ENCODE results near the gene LRRC8E. TPM values are rescaled to one million over a fixed set of nuclear protein-coding genes. Genes with fewer than 3 reads are reported as not detected.
A peak's percentile ranks its signal among the peaks of the same experiment; 100 is the strongest.

Gene LRRC8E
- polyA plus RNA-seq, 1 experiment = 4.1 TPM

DNA sequence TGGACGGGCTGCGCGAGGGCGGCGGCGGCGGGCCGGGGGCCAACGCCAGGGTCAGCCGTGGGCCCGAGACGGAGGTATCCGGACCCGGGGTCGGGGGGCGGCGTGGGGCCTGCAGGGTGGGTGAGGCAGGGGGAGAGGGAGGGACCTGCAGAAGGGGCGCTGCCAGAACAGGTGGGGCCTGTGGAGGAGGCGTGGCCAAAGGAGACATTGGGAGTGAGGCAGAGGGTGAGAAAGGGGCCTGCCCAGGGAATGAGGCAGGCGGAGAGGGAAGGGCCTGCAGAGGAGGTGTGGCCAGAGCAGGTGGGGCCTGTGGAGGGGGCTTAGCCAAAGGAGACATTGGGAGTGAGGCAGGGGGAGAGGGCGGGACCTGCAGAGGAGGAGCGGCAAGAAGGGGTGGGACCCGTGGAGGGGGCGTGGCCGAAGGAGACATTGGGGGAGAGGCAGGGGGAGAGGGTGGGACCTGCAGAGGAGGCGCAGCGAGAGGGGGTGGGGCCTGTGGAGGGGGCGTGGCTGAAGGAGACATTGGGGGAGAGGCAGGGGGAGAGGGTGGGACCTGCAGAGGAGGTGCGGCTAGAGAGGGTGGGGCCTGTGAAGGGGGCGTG lies 18.3 kb upstream of the LRRC8E start:
- DNase-seq (ENCODE audit: low read depth, low spot score) = no peak
- ChIA-PET POLR2A (interaction anchor here (0.8 to 1.3 kb wide), 2 partner anchors 34 to 51 kb away, joined by 4 read pairs; partner anchors contain the start of genes MAP2K7 and SNAPC2), CTCF (interaction anchor here (0.6 to 2.2 kb wide), 12 partner anchors 7 to 74 kb away, joined by 3 to 15 read pairs (median 8); partner anchors contain the start of genes LRRC8E, SNAPC2 and TIMM44)
- TF ChIP-seq CTCF (IDR thresholded peaks at IDR 0.05; ENCODE audit: low read depth, low read length) = no peak
- Histone ChIP-seq H3K27me3 (ENCODE audit: control insufficient read depth, insufficient read depth, low read length) (peaks cover 27% of the 10 kb centered on the region), H3K27ac (ENCODE audit: low read depth, low read length) (no peak overlapping the region), H3K4me3 (ENCODE audit: low read depth, low read length) (peak overlapping the region; percentile 44; the same call in 1 of the 2 replicates), H3K9me3 (ENCODE audit: control insufficient read depth, insufficient read depth, low read length) (peaks cover 4% of the 10 kb centered on the region; the same call in 1 of the 2 replicates)

GRCh38 chr19:7870571-7871436 lies 17.5 kb upstream of the LRRC8E start:
- POLR2A ChIA-PET = interaction anchor here (0.6 to 0.8 kb wide), 4 partner anchors 33 to 249 kb away, joined by 3 to 8 read pairs (median 5); partner anchors contain the start of gene MAP2K7
- no peak for TF ChIP-seq CTCF (IDR thresholded peaks at IDR 0.05; ENCODE audit: low read depth, low read length)

DNA sequence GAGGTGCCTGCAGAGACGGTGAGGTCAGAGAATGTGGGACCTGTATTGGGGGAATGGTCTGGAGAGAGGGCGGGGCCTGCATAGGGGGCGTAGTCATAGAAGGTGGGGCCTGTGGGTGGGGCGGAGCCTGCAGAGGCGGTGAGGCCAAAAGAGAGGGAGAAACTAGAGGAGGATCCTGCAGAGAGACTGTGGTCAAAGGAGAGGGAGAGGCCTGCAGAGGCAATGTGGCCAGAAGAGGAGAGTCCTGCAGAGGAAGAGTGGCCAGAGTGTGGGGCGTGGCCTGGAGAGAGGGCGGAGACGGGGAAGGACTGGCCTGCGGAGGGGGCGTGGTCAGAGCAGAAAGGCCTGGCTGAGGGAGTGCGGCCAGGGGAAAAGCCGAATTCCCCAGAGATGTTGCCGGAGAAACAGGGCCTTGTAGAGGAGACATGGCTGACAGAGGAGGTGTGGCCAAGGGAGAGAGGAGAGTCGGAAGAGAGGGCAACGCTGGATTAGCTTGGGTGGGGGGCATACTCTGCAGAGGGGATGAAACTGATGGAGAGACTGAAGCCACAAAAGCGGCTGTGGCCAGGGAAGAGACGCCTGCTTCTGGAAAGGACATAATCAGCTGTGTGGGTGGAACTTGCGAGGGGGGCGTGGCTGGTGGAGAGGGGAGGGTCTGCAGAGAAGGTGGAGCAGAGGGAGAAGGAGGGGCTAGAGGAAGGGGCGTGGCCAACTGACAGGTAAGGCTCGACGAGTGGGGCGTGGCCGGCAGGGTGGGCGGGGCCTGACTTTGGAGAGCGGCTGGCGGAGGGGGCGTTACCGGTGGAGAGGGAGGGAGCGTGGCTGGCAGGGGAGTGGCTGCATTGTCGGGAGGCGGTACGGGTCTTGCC lies 16.6 kb upstream of the LRRC8E start:
- no peak for TF ChIP-seq CTCF (IDR thresholded peaks at IDR 0.05; ENCODE audit: low read depth, low read length)
- peaks cover 32% of the 10 kb centered on the region for H3K27me3 ChIP-seq (ENCODE audit: control insufficient read depth, insufficient read depth, low read length)
- H3K9me3 ChIP-seq (ENCODE audit: control insufficient read depth, insufficient read depth, low read length) = peaks cover 4% of the 10 kb centered on the region; the same call in 1 of the 2 replicates
- H3K27ac ChIP-seq (ENCODE audit: low read depth, low read length) = peak overlapping the region; percentile 39
- DNase-seq (ENCODE audit: low read depth, low spot score) = peak; percentile 70
- ChIA-PET POLR2A (interaction anchor here (0.5 to 0.8 kb wide), 2 partner anchors 20 to 32 kb away, joined by 3 read pairs; partner anchors contain the start of gene MAP2K7), CTCF (interaction anchor here (0.6 kb wide), 1 partner anchor 19 kb away, joined by 3 read pairs; no protein-coding TSS in a partner anchor)
- peak overlapping the region; percentile 51 for H3K4me3 ChIP-seq (ENCODE audit: low read depth, low read length)

More at GRCh38 chr19:7870571-7871436, 17.5 kb upstream of the LRRC8E start:
- Histone ChIP-seq H3K27me3 (ENCODE audit: control insufficient read depth, insufficient read depth, low read length) (peaks cover 30% of the 10 kb centered on the region), H3K27ac (ENCODE audit: low read depth, low read length) (no peak overlapping the region), H3K9me3 (ENCODE audit: control insufficient read depth, insufficient read depth, low read length) (peaks cover 4% of the 10 kb centered on the region; the same call in 1 of the 2 replicates), H3K4me3 (ENCODE audit: low read depth, low read length) (no peak overlapping the region)
- no peak for DNase-seq (ENCODE audit: low read depth, low spot score)
- CTCF ChIA-PET = interaction anchor here (0.6 kb wide), 1 partner anchor 990 kb away, joined by 3 read pairs; no protein-coding TSS in a partner anchor

- Histone ChIP-seq H3K27me3 (ENCODE audit: control insufficient read depth, insufficient read depth, low read length) (peaks cover 34% of the 10 kb centered on the region), H3K27ac (ENCODE audit: low read depth, low read length) (no peak overlapping the region), H3K9me3 (ENCODE audit: control insufficient read depth, insufficient read depth, low read length) (peaks cover 4% of the 10 kb centered on the region; the same call in 1 of the 2 replicates), H3K4me3 (ENCODE audit: low read depth, low read length) (no peak overlapping the region)
- POLR2A ChIA-PET = no interaction called here
- no peak for DNase-seq (ENCODE audit: low read depth, low spot score)
- CTCF ChIA-PET = interaction anchor here (0.6 kb wide), 1 partner anchor 20 kb away, joined by 3 read pairs; no protein-coding TSS in a partner anchor
- TF ChIP-seq CTCF (IDR thresholded peaks at IDR 0.05; ENCODE audit: low read depth, low read length) = no peak
Measured at GRCh38 chr19:7872306-7873204, 15.8 kb upstream of the LRRC8E start.
